Astrocyte of the spinal cord (primary cell): Measurements from ENCODE around the gene SLC43A2.
"Not testable (repeated sequence)": the region's sequence is repeated elsewhere in the genome, so short reads cannot be mapped to it uniquely, and the experiment has no call there.

ENCODE experiments used
- DNase-seq: peaks from one replicate; pipeline ENCODE4 v3.0.0; 2011; ENCODE audit warnings: low read depth, low spot score
- H3K4me3 ChIP-seq: 2 replicates; pipeline ENCODE4 v1.5.1; 2011; ENCODE audit warnings: low read depth, mild to moderate bottlenecking, low read length, moderate library complexity
- CTCF ChIP-seq: IDR thresholded peaks from 2 replicates; pipeline ENCODE4 v1.5.1; 2012; ENCODE audit warnings: low read depth, mild to moderate bottlenecking, low read length, inconsistent platforms
- in situ Hi-C: cut with HindIII; loops from 2 replicates; pipeline ENCODE4 v1.10.0; 2017; ENCODE audit warnings: low sequenced_read_pairs

SLC43A2 gene

GRCh38 chr17:1568950-1569810 is 59.5 kb downstream of the SLC43A2 start:
- no peak for TF ChIP-seq CTCF
- H3K4me3 ChIP-seq: no peak overlapping the region
- in situ Hi-C loops: no loop called here

DNA sequence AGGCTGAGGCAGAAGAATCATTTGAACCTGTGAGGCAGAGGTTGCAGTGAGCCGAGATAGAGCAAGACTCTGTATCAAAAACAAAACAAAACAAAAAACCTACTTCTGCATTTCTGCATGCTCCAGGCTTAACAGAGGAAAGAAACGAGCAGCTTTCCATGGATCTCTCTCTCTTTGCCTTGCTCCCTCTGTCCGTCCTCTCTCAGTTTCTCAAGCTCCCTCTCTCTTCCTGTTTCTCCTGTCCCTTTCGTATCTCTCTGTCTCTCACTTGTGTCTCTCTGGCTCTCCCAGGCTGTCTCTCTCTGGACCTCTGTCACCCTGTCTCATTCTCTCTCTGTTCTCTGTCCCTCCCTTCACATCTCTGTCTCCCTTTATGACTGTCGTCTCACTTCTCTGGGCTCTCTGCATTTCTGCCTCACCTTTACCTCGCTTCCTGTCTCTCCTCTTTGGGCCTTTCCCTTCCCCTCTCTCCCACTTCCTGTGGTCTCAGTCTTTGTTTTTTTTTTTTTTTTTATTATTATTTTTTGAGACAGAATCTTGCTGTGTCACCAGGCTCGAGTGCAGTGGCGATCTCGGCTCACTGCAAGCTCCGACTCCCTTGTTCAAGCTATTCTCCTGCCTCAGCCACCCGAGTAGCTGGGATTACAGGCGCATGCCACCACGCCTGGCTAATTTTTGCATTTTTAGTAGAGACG is 62.0 kb downstream of the SLC43A2 start:
- DNase-seq: no peak
- no peak for TF ChIP-seq CTCF
- in situ Hi-C loops: no loop called here
- H3K4me3 ChIP-seq: no peak overlapping the region

More at GRCh38 chr17:1568950-1569810, 59.5 kb downstream of the SLC43A2 start:
- no peak for DNase-seq

DNA sequence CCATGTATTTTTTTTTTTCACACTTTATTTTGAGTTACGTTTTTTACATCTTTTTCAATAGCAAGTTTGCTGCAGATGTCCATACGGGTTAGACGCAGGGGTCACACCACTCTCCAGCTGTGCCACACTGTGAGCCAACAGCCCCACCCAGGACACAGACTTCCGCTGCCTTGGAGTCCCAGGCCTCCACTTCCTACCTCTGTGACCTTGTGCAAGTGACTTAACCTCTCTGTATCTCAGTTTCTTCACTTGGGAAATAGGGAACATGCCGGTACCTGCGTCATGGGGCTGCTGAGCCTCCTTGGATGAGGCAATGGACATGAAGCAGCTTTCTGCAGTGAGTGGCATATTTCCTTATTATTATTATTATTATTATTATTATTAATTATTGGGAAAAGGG is 62.8 kb downstream of the SLC43A2 start:
- in situ Hi-C loops: no loop called here
- TF ChIP-seq CTCF: no peak
- no peak for DNase-seq

DNA sequence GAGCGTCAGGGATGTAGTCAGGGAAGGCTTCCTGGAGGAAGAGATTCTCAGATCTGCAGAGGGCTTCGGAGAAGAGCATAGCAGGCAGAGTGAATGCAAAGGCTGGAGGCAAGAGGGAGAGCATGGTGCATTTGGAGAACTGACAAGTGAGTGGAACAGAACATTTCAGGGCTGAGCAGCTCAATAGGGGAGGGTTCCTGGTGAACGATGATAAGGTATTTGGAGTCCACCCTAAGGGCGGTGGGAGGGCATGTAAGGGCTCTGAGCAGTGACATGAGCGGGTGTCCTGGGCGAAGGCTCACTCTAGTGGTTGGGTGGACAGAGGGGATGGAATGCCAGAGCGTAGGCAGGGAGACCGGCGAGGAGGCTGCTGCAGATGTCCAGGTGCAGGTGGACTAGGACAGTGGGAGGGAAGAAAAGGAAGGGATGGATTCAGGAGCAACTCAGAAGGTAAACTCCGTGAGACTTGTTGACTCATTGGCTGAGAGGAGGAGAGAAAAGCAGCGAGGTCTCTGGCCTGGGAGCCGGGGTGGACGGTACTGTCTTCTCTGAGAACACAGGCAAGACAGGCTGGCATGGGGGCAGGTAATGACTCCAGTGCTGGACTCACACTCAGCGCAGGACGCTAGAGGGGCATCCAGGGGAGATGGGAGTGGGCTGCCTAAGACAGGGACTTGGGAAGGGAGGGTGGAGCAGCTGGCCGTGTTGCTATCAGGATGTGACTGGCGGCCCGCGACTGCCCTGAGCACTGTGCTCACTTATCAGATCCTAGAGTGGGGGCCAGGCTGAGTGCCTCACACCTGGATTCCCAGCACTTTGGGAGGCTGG is 64.6 kb downstream of the SLC43A2 start:
- in situ Hi-C loops: no loop called here
- no peak overlapping the region for H3K4me3 ChIP-seq

More for the DNA sequence above, 62.8 kb downstream of the SLC43A2 start:
- H3K4me3 ChIP-seq: no peak overlapping the region

DNA sequence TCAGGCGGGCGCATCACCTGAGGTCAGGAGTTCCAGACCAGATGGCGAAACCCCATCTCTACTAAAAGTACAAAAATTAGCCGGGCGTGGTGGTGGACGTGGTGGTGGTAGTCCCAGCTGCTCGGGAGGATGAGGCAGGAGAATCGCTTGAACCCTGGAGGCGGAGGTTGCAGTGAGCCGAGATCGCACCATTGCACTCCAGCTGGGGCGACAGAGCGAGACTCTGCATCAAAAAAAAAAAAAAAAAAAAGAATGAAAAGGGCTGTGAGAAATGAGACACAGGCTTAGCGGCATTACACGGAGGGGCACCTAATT is 65.2 kb downstream of the SLC43A2 start:
- in situ Hi-C loops, H3K4me3 ChIP-seq, DNase-seq: not testable (repeated sequence)

More for the DNA sequence above, 64.6 kb downstream of the SLC43A2 start:
- no peak for DNase-seq
- TF ChIP-seq CTCF: no peak

- peak overlapping the region; percentile 51 for H3K4me3 ChIP-seq
- in situ Hi-C loops: no loop called here
- DNase-seq: peak; percentile 28
- TF ChIP-seq CTCF: no peak
Measured at GRCh38 chr17:1562176-1562643, 66.4 kb downstream of the SLC43A2 start.
